NCI-H446 treated with DMSO at 0.1 percent for 48 hours (cell line): ENCODE data around the gene KIF3B.
A peak's percentile ranks its signal among the peaks of the same experiment; 100 is the strongest.
"Not testable (repeated sequence)": the region's sequence is repeated elsewhere in the genome, so short reads cannot be mapped to it uniquely, and the experiment has no call there.

ENCODE experiments used
- DNase-seq: peaks from one replicate; lab custom pipeline; 2025; lab: John Stamatoyannopoulos, UW

KIF3B gene

DNA sequence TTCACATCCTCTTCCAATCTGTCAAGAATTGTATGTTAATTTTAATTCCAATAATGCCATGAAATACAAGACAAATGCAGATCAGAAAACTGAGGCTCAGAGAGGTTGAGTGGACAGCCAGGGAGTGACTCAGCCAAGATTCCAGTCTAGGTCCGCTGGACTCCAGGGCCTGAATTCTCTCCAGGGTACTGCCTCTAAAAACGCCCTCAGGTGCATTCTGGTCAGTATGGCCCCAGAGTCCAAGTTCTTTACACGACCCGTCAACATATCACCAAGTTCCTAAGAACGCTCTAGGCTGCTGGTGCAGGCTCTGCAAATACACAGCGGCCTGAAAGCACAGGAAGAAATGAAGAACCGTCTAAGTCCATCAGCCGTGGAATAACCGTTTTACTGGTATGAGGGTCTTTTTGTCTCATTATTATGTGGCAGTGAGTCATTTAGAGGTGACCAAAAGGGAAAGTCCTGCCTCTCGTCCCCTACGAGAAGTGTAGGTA lies 80.0 kb downstream of the KIF3B start:
- DNase-seq, result no peak

- peak; percentile 98 for DNase-seq
Measured at GRCh38 chr20:32357869-32358631, 80.6 kb downstream of the KIF3B start, which contains the start of gene ASXL1. TSS of gene ASXL1 (plus strand) at chr20:32358331. CDS start at chr20:32358776, 445 bp downstream.

GRCh38 chr20:32358632-32358882 lies 81.1 kb downstream of the KIF3B start:
- no peak for DNase-seq

- DNase-seq, result peak; percentile 40
Measured at GRCh38 chr20:32358883-32359632, 81.6 kb downstream of the KIF3B start.

DNA sequence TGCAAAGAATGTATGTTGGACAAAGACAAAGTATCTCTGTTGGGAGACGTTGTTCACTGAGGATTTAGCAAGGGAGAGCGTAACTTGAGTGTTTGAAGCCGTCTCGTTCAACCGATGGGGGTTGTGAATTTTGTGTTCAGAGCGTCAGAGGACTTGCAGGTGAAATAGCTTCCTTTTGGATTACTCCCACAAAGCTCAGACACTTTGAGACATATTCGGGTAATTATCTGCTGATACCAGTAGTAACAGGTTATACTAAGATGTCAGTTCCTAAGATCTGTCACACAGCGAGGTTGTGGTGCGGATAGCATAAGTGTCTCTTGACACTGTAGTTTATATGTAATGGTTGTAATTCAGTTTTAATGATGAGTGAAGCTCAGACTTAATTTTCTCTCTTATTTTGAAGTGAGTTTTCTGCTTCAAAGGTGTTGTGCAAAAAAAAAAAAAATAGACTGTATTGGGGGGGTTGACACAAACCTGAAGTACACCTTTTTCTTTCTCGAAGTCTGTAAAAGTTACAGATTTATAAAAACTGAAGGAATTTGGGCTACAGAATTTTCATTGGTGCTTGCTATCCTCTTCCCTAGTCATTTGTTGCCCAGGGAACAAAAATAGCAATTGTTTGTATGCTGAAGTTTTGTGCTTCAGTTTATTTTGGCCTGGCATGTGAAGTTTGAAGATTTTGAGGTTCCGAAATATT lies 82.3 kb downstream of the KIF3B start:
- no peak for DNase-seq

DNA sequence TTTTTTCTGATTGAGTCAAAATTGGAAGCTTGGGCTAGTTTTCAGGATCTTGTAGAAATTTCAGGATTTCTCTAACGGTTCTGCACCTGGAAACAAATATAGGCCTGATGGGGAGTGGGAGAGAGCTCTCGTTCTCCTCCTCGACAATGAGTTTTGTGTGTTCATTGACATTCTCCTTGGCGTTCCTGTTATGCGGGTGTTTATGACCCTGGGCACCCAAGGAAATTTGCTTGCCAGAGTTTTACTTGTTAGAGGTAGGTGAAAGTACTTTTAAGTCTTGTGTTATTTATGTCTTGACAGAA lies 82.8 kb downstream of the KIF3B start:
- no peak for DNase-seq

- DNase-seq, result no peak
Measured at GRCh38 chr20:32362901-32363364, 85.5 kb downstream of the KIF3B start.

DNA sequence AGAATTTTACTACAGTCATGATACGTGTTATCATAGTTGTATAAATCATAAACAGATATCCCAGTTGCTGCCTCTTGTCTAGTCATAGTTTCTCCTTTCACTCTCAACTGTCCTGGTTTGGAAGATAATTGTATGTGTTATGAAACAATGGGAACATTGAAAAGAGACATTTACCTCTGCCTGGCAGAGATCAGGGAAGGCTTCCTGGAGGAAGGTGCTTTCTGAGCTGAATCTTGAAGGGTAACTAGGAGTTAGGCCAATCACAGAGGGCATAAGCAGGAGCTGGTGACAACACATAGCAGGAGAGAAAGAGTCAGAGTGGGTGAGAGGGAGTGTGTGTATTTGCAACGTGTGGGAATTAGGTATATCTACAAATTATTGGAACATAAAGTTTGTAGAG lies 86.0 kb downstream of the KIF3B start:
- DNase-seq, result no peak

GRCh38 chr20:32364554-32365208 lies 87.2 kb downstream of the KIF3B start:
- DNase-seq, result no peak

- DNase-seq, result peak; percentile 12
Measured at GRCh38 chr20:32365564-32365963, 88.1 kb downstream of the KIF3B start.

DNA sequence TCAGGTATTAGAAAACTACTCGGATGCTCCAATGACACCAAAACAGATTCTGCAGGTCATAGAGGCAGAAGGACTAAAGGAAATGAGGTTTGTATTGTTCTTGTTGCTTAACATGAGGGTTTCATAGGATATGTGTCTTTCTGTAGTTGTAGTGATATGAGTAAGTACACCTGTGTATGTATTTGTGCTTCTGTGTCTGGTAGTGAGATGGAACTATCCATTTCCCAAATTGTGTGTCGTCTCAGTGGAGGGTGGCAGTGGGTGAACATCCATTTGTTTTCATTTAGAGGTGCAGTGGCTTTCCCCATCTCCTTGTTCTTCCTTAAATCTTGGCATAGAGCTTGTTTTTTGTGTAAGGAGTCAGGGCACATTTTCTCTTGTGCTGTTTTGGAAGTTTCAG lies 88.9 kb downstream of the KIF3B start:
- DNase-seq, result no peak

DNA sequence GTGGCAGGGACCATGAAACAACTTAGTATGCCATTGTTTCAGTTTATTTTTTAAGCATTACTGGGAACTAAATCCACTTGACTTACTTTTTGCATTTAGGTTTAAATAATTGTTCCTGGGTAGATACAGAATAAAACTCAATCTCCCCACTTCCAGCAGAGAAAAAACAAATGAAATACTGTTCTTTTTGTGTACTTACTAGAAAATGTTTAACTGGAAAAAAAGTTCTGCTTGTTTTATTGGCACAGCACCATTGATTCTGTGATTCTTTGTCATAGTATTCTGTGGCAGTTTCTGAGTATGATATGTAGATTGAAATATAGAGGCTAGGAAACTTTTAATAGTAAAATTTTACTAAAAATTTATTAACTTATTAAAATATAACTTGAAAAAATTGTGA lies 90.9 kb downstream of the KIF3B start:
- no peak for DNase-seq

- no peak for DNase-seq
Measured at GRCh38 chr20:32368925-32369324, 91.5 kb downstream of the KIF3B start.

GRCh38 chr20:32370897-32371296 lies 93.4 kb downstream of the KIF3B start:
- no peak for DNase-seq

- no peak for DNase-seq
Measured at GRCh38 chr20:32378461-32378860, 101.0 kb downstream of the KIF3B start.

DNA sequence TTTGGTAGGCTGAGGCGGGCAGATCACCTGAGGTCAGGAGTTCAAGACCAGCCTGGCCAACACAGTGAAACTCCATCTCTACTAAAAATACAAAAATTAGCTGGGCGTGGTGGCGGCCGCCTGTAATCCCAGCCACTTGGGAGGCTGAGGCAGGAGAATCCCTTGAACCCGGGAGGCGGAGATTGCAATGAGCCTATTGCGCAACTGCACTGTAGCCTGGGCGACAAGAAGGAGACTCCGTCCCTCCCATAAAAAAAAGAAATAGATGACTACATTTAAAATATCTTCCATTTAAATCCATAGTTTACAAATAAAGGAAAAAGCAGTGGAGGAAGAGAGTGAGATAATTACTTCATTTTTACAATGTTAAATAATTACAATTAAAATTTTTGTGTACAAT lies 102.6 kb downstream of the KIF3B start:
- DNase-seq, result not testable (repeated sequence)

DNA sequence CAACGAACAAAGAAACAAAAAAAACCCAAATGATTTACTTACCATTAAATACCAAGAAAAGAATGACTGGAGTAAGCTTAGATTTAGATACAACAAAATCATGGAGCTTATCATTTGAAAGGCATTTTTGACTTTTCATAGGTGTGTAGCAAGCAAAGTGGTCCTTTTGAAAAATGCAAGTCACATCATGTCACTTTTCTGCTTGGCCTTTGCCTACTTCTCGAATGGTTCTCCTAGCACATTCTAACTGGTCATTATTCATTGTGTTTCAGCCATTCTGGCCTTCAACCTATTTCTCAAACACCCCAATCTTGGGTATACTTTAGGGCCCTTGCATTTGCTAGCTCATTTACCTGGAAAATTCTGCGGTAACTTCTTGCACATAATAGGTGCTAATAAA lies 103.3 kb downstream of the KIF3B start:
- DNase-seq, result no peak

DNA sequence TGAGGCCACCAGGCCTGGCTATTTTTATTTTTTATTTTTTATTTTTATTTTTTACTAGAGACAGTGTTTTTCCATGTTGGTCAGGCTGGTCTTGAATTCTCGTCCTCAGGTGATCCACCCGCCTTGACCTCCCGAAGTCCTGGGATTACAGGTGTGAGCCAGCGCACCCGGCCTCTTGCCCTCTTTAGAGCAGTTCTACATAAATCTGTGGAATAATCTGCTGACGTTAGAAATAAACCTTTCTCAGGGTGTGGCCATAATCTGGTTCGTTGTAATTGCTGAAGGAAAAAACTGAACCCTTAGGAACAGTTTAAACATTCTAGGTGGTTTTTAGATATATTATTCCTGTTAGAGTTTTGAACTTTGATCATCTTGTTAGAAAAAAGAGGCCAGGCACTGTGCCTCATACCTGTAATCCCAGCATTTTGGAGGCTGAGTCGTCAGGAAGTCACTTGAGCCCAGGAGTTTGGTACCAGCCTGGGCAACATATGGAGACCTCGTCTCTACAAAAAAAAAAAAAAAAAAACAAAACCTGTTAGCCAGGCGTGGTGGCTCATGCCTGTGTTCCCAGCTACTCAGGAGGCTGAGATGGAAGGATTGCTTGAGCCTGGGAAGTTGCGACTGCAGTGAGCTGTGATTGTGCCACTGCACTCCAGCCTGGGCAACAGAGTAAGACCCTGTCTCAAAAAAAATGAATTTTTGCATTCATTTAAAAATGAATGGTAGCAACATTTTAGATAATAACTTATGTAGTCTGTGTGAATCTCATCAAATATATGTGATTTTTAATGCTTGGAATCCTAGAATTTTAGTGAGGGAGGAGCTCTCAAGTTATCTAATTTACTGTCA lies 104.9 kb downstream of the KIF3B start:
- no peak for DNase-seq

DNA sequence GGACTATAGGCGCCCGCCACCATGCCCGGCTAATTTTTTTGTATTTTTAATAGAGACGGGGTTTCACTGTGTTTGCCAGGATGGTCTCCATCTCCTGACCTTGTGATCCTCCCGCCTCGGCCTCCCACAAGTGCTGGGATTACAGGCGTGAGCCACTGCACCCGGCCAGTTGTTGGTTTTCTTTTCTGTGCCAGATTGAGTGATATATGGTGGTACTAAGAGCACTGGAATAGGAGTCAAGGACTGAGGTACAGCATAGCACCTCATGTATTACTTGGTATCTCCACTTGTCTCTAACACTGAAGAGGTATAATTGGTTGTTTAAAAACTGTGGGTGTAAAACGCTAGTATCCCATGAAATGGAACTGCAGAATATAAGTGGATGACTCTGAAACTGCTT lies 106.0 kb downstream of the KIF3B start:
- not testable (repeated sequence) for DNase-seq
